SU-DHL-6 (cell line): ENCODE results near the gene PPP2R3C.

ENCODE experiments used
- EZH2phosphoT487 ChIP-seq: fragments of 200-600 bp; sonication (generic), shearing (Covaris generic); conservative IDR thresholded peaks from 2 replicates; pipeline ENCODE4 v1.6.1; 2018; ENCODE audit warnings: mild to moderate bottlenecking, antibody characterized with exemption, low read length, moderate library complexity, mixed read lengths
- TF ChIP-seq, protein P1 (sequence below): fragments of 200-600 bp; sonication (generic); IDR thresholded peaks from one replicate; pipeline ENCODE4 v1.5.1; 2017; ENCODE audit warnings: antibody characterized with exemption, mild to moderate bottlenecking, low read length, moderate library complexity; ENCODE audit not compliant: insufficient read depth, poor library complexity, severe bottlenecking

DNA sequence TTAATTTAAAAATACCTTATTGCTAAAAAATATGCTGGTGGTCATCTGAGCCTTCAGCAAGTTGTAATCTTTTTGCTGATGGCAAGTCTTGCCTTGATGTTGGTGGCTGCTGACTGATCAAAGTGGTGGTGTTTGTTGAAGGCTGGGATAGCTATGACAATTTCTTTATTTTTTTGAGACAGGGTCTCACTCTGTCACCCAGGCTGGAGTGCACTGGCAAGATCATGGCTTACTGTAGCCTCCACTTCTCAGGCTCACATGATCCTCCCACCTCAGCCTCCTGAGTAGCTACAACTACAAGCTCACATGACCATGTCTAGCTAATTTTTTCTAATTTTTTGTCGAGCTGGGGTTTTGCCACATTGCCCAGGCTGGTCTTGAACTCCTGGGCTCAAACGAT is 25.4 kb upstream of the PPP2R3C start:
- TF ChIP-seq, protein P1, sequence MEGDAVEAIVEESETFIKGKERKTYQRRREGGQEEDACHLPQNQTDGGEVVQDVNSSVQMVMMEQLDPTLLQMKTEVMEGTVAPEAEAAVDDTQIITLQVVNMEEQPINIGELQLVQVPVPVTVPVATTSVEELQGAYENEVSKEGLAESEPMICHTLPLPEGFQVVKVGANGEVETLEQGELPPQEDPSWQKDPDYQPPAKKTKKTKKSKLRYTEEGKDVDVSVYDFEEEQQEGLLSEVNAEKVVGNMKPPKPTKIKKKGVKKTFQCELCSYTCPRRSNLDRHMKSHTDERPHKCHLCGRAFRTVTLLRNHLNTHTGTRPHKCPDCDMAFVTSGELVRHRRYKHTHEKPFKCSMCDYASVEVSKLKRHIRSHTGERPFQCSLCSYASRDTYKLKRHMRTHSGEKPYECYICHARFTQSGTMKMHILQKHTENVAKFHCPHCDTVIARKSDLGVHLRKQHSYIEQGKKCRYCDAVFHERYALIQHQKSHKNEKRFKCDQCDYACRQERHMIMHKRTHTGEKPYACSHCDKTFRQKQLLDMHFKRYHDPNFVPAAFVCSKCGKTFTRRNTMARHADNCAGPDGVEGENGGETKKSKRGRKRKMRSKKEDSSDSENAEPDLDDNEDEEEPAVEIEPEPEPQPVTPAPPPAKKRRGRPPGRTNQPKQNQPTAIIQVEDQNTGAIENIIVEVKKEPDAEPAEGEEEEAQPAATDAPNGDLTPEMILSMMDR, result no peak
- no peak for TF ChIP-seq EZH2phosphoT487
